ENCODE measurements around the gene HOXA10.
A peak's percentile ranks its signal among the peaks of the same experiment; 100 is the strongest.

The HOXA10 gene

DNA sequence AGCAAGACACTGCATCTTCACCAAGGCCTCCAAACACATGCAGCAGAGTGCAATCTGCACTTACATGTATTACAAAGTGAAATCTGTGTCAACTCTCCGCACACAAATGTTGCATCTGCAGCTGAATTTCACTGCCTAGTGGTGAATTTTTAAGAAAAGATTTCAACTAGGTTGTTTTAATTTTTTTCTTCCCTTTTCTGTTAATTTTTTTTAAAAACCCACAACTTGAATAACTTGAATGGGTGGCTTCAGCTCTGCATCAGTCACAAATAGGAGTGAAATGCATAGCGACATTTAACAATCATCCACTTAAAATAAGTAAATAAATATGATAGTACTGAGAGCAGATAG lies 19.9 kb upstream of the HOXA10 start:
- peak overlapping the region; percentile 65 for H3K4me3 ChIP-seq (ENCODE audit: control insufficient read depth, low read depth, low read length)
- TF ChIP-seq, protein P1, sequence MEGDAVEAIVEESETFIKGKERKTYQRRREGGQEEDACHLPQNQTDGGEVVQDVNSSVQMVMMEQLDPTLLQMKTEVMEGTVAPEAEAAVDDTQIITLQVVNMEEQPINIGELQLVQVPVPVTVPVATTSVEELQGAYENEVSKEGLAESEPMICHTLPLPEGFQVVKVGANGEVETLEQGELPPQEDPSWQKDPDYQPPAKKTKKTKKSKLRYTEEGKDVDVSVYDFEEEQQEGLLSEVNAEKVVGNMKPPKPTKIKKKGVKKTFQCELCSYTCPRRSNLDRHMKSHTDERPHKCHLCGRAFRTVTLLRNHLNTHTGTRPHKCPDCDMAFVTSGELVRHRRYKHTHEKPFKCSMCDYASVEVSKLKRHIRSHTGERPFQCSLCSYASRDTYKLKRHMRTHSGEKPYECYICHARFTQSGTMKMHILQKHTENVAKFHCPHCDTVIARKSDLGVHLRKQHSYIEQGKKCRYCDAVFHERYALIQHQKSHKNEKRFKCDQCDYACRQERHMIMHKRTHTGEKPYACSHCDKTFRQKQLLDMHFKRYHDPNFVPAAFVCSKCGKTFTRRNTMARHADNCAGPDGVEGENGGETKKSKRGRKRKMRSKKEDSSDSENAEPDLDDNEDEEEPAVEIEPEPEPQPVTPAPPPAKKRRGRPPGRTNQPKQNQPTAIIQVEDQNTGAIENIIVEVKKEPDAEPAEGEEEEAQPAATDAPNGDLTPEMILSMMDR (IDR thresholded peaks at IDR 0.05; ENCODE audit: control insufficient read depth, insufficient read depth, low read depth, low read length, missing control alignments): no peak
- DNase-seq (ENCODE audit: low read depth): no peak

DNA sequence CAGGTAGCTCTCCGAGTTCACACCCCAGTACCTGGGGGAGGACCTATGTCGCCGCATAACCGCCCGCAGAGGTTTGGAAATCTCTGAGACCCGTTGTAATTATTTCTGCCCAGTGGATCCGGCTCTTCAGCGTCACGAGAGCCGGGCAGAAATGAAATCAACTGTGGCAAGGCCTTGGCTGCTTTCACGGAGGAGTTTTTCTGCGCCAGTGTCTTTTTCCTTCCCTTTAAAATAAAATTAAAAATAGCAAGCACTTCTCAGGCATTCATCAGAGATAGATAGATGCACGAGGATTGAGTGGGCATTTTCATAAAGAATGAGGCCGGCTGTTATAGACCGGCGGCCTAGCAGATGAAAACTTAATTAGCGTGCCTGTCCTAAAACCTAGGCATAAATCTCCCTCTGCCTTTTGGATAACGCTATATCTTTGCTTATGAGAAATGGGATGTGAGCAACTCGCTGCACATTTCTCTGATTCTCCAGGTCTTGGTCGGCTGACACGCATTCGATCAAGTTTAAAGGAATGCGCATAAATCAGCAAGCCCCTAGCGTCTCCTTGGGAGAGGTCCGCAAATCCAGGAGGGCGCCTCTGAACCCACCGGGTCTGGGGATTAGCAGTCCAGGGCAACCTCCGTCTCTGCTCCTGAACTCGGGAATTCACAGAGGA lies 19.3 kb upstream of the HOXA10 start:
- peak overlapping the region; percentile 65 for H3K4me3 ChIP-seq (ENCODE audit: control insufficient read depth, low read depth, low read length)
- no peak for DNase-seq (ENCODE audit: low read depth)
- TF ChIP-seq, protein P1 (IDR thresholded peaks at IDR 0.05; ENCODE audit: control insufficient read depth, insufficient read depth, low read depth, low read length, missing control alignments): no peak

DNA sequence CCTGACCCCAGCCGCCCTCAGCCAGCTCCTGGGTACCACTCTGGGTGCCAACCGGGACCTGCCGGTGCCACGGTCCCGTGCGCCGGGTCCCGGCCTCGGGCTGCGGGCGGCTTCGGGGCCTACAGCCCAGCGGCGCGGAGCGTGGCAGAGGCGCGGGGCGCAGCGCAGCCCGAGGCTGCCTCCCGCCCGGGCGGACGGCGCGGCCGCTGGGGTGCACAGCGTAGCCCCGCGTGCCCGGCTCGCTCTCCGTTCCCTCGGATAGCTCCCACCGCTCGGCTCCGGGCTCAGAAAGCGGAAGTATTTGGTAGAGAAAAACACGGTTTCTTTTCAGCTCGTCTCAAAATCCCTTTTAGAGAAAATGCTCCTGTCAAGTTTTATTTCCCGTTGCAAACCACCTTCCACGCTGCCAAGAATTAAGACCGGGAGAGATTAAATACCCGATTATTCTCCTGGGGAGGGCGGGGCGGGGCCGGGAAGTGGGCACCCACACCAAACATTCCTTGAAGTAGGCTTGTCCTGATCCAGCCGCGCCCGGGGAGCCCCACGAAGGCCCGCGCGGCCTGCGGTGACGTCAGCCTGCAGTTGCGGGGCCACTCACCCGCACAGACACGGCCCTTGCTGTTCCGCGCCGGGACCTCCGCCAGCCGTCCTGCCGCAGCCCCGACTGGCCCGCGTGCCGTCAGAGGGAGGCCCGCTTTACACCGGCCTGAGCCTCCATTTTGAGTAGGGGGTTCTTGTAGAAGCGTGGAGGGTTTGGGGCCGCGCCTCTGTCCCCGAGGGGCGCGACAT lies 18.6 kb upstream of the HOXA10 start:
- H3K4me3 ChIP-seq (ENCODE audit: control insufficient read depth, low read depth, low read length): peak overlapping the region; percentile 65
- DNase-seq (ENCODE audit: low read depth): no peak
- TF ChIP-seq, protein P1 (IDR thresholded peaks at IDR 0.05; ENCODE audit: control insufficient read depth, insufficient read depth, low read depth, low read length, missing control alignments): no peak

DNA sequence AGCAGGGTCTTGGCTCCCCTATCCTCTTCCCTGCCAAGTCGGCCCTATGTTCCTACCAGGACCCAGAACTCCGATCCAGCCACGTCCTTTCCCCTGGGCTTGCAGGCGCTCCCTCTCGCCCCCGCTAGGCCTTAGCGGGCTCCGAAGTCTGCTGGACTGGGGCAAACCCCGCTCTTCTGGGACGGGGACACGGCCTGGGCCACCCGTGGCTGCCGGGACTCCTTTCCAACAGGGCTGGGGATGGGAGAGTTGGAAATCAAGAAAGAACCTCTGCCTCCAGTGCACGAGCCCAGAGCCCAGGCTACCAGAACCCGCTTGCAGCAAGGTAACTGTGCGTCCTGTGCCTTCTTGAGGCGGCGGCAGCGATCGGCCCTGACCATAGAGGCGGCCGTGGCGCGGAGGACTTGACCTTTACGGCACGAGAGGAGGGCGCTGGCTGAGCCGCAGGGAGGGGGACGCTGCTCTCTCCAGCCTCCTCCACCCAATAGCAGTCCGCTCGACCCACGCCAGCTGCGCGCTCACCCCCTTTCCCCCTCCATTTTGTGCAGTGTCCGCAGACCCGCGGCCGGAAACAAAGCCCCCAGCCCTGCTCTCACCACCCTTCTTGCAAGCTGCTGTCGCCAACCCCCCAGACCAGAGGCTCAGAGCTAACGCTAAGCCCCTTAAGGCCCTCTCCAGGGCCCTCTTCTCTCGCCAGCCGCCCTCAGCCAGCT lies 17.9 kb upstream of the HOXA10 start:
- no peak for DNase-seq (ENCODE audit: low read depth)
- H3K4me3 ChIP-seq (ENCODE audit: control insufficient read depth, low read depth, low read length): peak overlapping the region; percentile 65
- TF ChIP-seq, protein P1 (IDR thresholded peaks at IDR 0.05; ENCODE audit: control insufficient read depth, insufficient read depth, low read depth, low read length, missing control alignments): no peak

DNA sequence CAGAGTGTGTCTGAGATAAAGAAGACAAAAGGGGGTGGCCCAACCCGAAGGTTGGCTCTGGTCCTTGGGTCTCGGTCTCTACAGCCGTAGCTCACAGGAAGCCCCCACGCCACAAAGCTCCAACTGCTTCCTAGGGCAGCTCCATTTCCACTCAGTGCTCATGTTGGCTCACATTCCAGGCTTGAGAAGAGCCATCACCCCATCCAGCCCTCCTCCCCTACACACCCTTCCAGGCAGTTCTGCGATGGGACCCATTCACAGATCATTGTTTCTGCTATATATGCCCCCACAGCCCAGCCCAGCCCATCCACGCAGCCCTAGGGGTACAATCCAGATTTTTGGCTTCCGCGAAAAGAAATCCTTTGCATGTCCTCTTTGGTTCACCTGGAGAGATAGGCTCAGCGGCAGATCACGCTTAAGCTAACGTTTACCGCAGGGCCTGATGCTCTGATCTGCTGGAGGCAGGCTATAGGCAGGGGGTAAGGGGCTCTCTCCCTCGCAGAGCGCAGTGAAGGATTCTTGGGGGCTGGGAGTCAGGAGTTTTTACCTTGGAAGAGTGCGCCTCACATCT lies 17.1 kb upstream of the HOXA10 start:
- TF ChIP-seq, protein P1 (IDR thresholded peaks at IDR 0.05; ENCODE audit: control insufficient read depth, insufficient read depth, low read depth, low read length, missing control alignments): no peak
- no peak for DNase-seq (ENCODE audit: low read depth)
- H3K4me3 ChIP-seq (ENCODE audit: control insufficient read depth, low read depth, low read length): peak overlapping the region; percentile 65

DNA sequence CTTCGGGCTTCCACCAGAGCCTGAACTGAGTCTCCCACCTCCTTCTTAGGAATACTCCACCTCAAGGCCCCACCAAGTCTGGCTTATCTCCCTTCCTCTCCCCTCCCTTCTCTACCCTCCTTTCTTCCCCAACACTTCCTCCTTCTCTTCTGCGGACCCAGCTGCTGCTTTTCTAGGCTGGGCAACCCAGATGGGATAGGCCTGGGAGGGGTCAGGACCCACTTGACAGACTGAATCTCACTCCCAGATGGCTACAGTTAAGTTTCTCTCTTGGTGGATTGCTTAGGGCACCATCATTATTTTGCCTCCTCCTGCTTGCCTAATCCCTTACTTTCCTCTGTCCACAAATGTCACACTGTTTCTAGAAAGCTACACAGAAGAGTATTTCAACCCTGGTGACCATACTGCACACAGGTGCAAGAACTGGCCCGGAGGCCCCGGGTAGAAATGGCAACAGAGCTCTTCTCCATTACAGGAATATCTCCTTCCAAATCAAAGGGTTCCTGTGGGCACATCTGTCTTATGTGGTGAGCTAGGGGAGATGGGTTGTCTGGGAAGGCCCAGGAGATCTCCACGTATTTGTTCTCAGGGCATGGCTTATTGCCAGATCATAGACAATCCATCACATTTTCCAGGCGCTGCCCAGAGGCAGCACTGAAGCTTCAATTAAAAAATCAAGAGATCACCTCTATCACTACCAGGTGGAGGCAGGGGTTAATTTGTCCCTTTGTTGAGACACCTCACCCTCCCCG lies 16.1 kb upstream of the HOXA10 start:
- H3K4me3 ChIP-seq (ENCODE audit: control insufficient read depth, low read depth, low read length): peak overlapping the region; percentile 70; the same call in 1 of the 2 replicates
- DNase-seq (ENCODE audit: low read depth): no peak
- TF ChIP-seq, protein P1 (IDR thresholded peaks at IDR 0.05; ENCODE audit: control insufficient read depth, insufficient read depth, low read depth, low read length, missing control alignments): no peak

Measured in AG09309 (cell line).